Vagina (tissue), 2 donors: ENCODE measurements around the gene ZNF469.

Source experiments
- CTCF ChIP-seq, 3 experiments: fragments of 450-650 bp in 2 of 3; fragments of 200-600 bp in 1 of 3; sonication (generic) in 1 of 3; IDR thresholded peaks; one replicate each; pipeline ENCODE4 v1.5.1; 2017 to 2019; ENCODE audit warnings: antibody characterized with exemption in 3 of 3, mild to moderate bottlenecking in 2 of 3, moderate library complexity in 2 of 3
- POLR2AphosphoS5 ChIP-seq, 2 donors: sonication (generic); formaldehyde crosslinking; IDR thresholded peaks; one replicate each; pipeline ENCODE4 v1.9.0; 2017; ENCODE audit warnings: antibody characterized with exemption in 2 of 2, mild to moderate bottlenecking in 2 of 2, low read depth in 1 of 2; ENCODE audit not compliant: insufficient read depth in 1 of 2

GRCh38 chr16:88421871-88422433 lies 39.2 kb downstream of the ZNF469 start:
- TF ChIP-seq CTCF (IDR thresholded peaks at IDR 0.05) (no peak), POLR2AphosphoS5 (IDR thresholded peaks at IDR 0.05; ENCODE audit: insufficient read depth in 1 of 2, low read depth in 1 of 2) (no peak)
